HG02623 (cell line): ENCODE data around the gene STOM.
A peak's percentile ranks its signal among the peaks of the same experiment; 100 is the strongest.

ENCODE experiments used
- ATAC-seq: cut with Tn5 transposase; IDR thresholded peaks from one replicate; pipeline ENCODE4 v1.9.1; 2021; ENCODE audit warnings: moderate library complexity; ENCODE audit not compliant: unreplicated experiment

The STOM gene

GRCh38 chr9:121350993-121351561 is 19.0 kb downstream of the STOM start:
- ATAC-seq = no peak

- no peak for ATAC-seq
Measured at GRCh38 chr9:121350036-121350435, 20.0 kb downstream of the STOM start.

- no peak for ATAC-seq
Measured at GRCh38 chr9:121349009-121349408, 21.0 kb downstream of the STOM start.

- no peak for ATAC-seq
Measured at GRCh38 chr9:121348221-121348620, 21.8 kb downstream of the STOM start.

GRCh38 chr9:121345070-121345469 is 25.0 kb downstream of the STOM start:
- ATAC-seq = no peak

DNA sequence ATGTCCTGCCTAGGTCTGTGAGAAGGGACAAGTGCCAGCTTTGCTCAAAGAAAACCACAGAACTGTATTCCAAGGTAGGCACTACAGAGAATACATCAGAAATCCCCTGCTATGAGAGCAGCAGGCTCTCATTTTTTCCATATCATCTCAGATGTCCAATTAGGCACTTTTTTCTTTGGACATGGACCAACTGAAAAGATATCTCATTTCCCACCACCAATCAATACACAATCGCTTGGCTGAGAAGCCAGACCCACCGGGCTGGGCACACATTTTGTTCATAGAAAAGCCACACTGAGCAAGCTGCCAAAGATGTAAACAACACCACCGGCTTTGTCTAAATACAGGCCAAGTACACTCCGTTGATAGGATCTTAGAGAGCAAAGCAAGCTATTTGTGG is 25.9 kb downstream of the STOM start:
- ATAC-seq = no peak

DNA sequence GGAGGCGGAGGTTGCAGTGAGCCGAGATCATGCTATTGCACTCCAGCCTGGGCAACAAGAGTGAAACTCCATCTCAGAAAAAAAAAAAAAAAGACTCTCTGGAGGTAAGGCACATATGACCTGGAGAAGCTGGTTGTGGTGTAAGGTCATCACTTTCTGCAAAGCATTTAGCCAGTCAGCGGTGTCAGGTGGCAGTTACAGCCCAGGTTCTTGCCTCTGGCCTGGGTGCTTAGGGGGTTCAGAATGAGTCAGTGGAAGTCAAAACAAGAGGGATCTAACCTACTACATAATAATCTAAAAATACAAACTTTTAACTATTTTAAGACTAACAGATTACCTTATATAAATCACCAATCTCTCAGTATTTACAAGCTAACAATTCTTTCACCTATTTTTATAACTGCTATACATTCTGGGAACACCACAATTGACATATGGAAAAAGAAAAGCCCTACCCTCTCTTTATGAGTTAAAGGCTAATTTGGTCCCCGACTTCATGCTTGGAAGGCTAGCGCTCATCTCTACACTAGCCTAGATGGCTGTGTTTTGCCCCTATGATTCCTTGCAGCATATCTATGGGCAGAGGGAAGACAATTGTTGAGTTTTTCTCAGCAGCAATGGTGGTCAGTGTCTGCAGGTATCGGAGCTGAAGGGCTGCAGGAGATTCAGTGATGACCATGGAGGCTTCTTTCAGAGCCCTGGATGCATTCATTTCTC is 29.2 kb downstream of the STOM start:
- ATAC-seq = peak; percentile 52

- no peak for ATAC-seq
Measured at GRCh38 chr9:121339437-121339836, 30.6 kb downstream of the STOM start.

DNA sequence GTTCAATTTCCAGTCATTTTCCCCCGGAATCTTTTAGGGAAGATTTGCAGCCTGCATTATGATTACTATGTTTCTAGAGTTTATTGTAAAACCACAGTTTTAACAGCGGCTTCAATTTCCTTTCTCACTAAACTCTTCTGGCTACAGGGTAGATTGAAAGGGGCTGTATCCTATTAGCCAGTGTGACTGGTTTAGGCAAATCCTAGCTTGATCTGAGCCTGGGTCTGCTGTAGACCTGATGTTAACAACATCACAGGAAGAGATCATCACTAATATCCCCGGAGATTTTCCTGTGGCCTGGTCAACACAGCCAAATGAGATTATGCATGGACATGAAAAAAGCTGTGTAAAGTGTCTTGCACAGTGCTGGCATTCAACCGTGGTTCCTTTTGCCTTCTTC is 33.4 kb downstream of the STOM start:
- ATAC-seq = no peak

GRCh38 chr9:121333950-121334773 is 35.9 kb downstream of the STOM start:
- no peak for ATAC-seq

GRCh38 chr9:121331992-121332685 is 37.9 kb downstream of the STOM start:
- no peak for ATAC-seq

DNA sequence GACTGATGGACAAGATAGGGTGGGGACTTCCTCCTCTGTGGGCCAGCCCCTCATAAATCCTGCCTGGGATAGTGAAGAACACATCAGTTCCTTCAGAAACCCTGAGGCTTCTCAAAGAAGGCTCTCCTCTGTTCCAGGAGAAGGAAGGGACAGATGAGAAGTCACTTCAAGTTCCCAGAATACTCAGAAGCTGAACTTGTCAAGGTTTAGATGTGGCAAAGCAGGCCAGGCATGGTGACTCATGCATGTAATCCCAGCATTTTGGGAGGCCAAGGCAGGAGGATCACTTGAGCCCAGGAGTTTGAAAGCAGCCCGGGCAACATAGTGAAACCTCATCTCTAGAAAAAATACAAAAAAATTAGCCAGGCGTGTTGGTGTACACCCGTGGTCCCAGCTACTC is 38.5 kb downstream of the STOM start:
- no peak for ATAC-seq

- no peak for ATAC-seq
Measured at GRCh38 chr9:121328876-121329681, 41.0 kb downstream of the STOM start.

GRCh38 chr9:121328476-121328875 is 41.6 kb downstream of the STOM start:
- ATAC-seq = no peak

DNA sequence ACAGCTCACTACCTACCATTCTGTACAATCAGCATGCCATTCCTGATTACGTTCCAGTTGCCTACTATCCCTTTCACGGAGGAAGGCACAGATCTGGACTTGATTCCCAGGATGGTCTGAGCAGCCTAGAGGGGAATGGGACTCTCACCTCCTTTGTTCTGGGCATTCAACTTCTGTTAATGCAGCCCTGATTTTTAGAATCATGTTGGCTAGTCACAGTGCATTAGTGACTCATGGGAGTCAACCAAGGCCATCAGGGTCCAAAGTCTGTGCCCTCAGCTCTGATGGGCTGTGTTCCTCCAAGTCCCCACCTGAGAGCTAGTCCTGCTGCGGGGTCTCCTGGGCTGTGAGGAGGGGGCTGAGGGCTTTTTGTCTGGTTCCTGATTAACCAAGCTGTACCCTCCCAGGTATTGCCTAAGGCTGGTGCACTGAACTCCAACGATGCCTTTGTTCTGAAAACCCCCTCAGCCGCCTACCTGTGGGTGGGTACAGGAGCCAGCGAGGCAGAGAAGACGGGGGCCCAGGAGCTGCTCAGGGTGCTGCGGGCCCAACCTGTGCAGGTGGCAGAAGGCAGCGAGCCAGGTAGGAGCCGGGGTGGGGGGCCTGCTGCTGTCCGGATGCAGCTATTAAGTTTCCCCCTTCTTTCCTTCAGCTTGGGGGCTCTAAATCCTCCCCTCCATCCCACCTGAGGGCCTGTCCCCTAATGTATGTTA is 43.0 kb downstream of the STOM start:
- no peak for ATAC-seq

- no peak for ATAC-seq
Measured at GRCh38 chr9:121326130-121326838, 43.8 kb downstream of the STOM start.

DNA sequence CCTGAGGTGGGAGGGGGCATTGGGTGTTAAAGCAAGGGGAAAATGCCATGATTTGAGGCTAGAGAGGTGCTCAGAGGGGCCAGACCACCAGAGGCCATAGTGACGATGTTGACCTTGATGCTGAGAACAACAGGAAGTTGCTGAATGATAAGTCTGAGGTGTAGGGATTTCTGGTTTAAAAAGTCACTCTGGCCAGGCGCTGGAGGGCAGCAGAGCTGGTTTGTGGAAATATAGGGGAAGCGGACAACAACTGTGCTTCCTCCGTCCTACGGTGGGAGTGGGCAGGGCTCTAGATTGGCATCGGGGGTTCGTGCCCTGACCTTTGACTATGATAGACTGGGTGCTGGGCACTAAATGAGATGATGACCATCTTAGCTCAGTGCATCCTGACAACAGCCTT is 44.7 kb downstream of the STOM start:
- ATAC-seq = no peak

- no peak for ATAC-seq
Measured at GRCh38 chr9:121324755-121325154, 45.3 kb downstream of the STOM start.

DNA sequence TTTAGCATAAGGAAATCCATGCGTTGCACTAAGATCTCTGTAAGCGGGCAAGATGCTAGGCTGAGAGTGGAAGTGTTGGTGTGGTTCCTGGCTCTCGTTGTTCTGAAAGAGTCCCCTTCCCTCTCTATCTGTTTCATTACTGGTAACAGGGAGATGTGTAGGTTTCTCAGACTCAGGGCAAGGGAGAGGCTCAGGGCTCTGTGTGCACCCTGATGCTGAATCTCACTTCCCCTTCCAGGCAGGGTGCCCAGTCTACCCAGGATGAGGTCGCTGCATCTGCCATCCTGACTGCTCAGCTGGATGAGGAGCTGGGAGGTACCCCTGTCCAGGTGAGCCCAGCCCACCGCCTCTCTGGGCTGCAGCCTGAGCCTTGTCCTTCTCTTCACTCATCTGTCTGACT is 45.7 kb downstream of the STOM start:
- no peak for ATAC-seq
